HEK293T (cell line): ENCODE data around the gene KDM4C.

ENCODE experiments used
- ARNT ChIP-seq: fragments of 450-650 bp; IDR thresholded peaks from 2 replicates; pipeline ENCODE4 v1.6.1; 2017; ENCODE audit warnings: mild to moderate bottlenecking
- BHLHE40 ChIP-seq: fragments of 450-650 bp; IDR thresholded peaks from 2 replicates; pipeline ENCODE4 v1.6.1; 2016; ENCODE audit warnings: mild to moderate bottlenecking, moderate library complexity, borderline replicate concordance
- CTBP1 ChIP-seq: fragments of 450-650 bp; IDR thresholded peaks from 2 replicates; pipeline ENCODE4 v1.6.1; 2016; ENCODE audit warnings: borderline replicate concordance
- ELF4 ChIP-seq: fragments of 450-650 bp; IDR thresholded peaks from 2 replicates; pipeline ENCODE4 v1.6.1; 2017; ENCODE audit warnings: antibody characterized with exemption
- FOXA1 ChIP-seq: fragments of 450-650 bp; IDR thresholded peaks from 2 replicates; pipeline ENCODE4 v1.6.1; 2016; ENCODE audit warnings: mild to moderate bottlenecking
- FOXK2 ChIP-seq: fragments of 450-650 bp; IDR thresholded peaks from 2 replicates; pipeline ENCODE4 v1.6.1; 2016; ENCODE audit warnings: mild to moderate bottlenecking
- FOXM1 ChIP-seq: fragments of 450-650 bp; IDR thresholded peaks from 2 replicates; pipeline ENCODE4 v1.6.1; 2017; ENCODE audit warnings: mild to moderate bottlenecking, borderline replicate concordance
- L3MBTL2 ChIP-seq: fragments of 450-650 bp; conservative IDR thresholded peaks from 2 replicates; pipeline ENCODE4 v1.6.1; 2016; ENCODE audit warnings: mild to moderate bottlenecking
- LEF1 ChIP-seq: fragments of 450-650 bp; IDR thresholded peaks from 2 replicates; pipeline ENCODE4 v1.6.1; 2017; ENCODE audit warnings: mild to moderate bottlenecking, borderline replicate concordance
- NFRKB ChIP-seq: fragments of 450-650 bp; IDR thresholded peaks from 2 replicates; pipeline ENCODE4 v1.6.1; 2016; ENCODE audit warnings: mild to moderate bottlenecking, moderate library complexity
- SP1 ChIP-seq: fragments of 450-650 bp; IDR thresholded peaks from 2 replicates; pipeline ENCODE4 v1.6.1; 2017
- TARDBP ChIP-seq: fragments of 450-650 bp; IDR thresholded peaks from 2 replicates; pipeline ENCODE4 v1.6.1; 2016
- ZNF384 ChIP-seq: fragments of 450-650 bp; IDR thresholded peaks from 2 replicates; pipeline ENCODE4 v1.6.1; 2016
- TF ChIP-seq, protein P1 (sequence below): fragments of 450-650 bp; IDR thresholded peaks from 2 replicates; pipeline ENCODE4 v1.6.1; 2016

DNA sequence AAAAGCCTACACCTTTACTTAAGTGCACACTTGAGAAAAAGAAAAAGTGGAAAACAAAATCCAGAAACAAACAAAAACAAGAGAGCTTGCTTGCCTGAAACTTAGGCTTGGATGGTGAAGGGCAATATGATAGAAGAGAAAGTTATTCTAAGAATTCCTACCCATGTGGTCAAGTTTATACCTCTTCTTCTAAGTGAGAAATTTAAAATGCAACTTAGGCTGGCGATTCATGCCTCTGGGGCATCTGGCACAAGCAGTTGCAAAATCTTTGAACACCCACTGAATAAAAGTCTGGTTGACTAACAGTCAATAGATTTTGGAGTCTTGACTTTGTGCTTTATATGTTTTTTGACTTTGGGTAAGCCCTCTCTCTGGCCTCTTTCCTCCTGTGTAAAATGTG lies 239.6 kb downstream of the KDM4C start:
- TF ChIP-seq ELF4: no peak
- TF ChIP-seq TARDBP: no peak
- TF ChIP-seq FOXA1: no peak
- TF ChIP-seq ZNF384: no peak
- TF ChIP-seq ARNT: no peak
- TF ChIP-seq LEF1: no peak
- no peak for TF ChIP-seq SP1
- no peak for TF ChIP-seq BHLHE40
- TF ChIP-seq CTBP1: no peak
- no peak for TF ChIP-seq FOXM1
- no peak for TF ChIP-seq FOXK2
- no peak for TF ChIP-seq L3MBTL2
- TF ChIP-seq, protein P1, sequence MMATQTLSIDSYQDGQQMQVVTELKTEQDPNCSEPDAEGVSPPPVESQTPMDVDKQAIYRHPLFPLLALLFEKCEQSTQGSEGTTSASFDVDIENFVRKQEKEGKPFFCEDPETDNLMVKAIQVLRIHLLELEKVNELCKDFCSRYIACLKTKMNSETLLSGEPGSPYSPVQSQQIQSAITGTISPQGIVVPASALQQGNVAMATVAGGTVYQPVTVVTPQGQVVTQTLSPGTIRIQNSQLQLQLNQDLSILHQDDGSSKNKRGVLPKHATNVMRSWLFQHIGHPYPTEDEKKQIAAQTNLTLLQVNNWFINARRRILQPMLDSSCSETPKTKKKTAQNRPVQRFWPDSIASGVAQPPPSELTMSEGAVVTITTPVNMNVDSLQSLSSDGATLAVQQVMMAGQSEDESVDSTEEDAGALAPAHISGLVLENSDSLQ: no peak
- no peak for TF ChIP-seq NFRKB
